Endodermal cell (in vitro differentiated cells): ENCODE results near the gene UTP11. TPM values are rescaled to one million over a fixed set of nuclear protein-coding genes. Genes with fewer than 3 reads are reported as not detected.

Source experiments
- DNase-seq: peaks from one replicate; pipeline ENCODE4 v3.0.0-alpha.2; 2017
- H3K27ac ChIP-seq: 2 replicates; pipeline ENCODE4 v1.5.1; 2013; ENCODE audit warnings: mild to moderate bottlenecking, low read depth, low read length, moderate library complexity
- H3K27me3 ChIP-seq: 2 replicates; pipeline ENCODE4 v1.6.1; 2013; ENCODE audit warnings: mild to moderate bottlenecking, low read length, moderate library complexity; ENCODE audit not compliant: insufficient read depth, control insufficient read depth, poor library complexity, severe bottlenecking
- H3K36me3 ChIP-seq: 2 replicates; pipeline ENCODE4 v1.7.0; 2013; ENCODE audit warnings: mild to moderate bottlenecking, low read length, moderate library complexity; ENCODE audit not compliant: control insufficient read depth, insufficient read depth
- H3K4me1 ChIP-seq: one replicate; pipeline ENCODE4 v1.7.0; 2013; ENCODE audit warnings: low read length; ENCODE audit not compliant: control insufficient read depth, insufficient read depth
- H3K4me3 ChIP-seq: 2 replicates; pipeline ENCODE4 v1.5.1; 2013; ENCODE audit warnings: mild to moderate bottlenecking, low read length, moderate library complexity
- H3K9ac ChIP-seq: 2 replicates; pipeline ENCODE4 v1.6.1; 2013; ENCODE audit warnings: mild to moderate bottlenecking, low read length, moderate library complexity; ENCODE audit not compliant: poor library complexity, severe bottlenecking; ENCODE audit errors: extremely low read depth
- H3K9me3 ChIP-seq: 2 replicates; pipeline ENCODE4 v1.6.1; 2013; ENCODE audit warnings: mild to moderate bottlenecking, low read length, moderate library complexity; ENCODE audit not compliant: control insufficient read depth
- H3K27ac Mint-ChIP-seq: 2 replicates; pipeline ENCODE4 v1.8.0; 2020; ENCODE audit warnings: mixed read lengths
- H3K27me3 Mint-ChIP-seq: 2 replicates; pipeline ENCODE4 v1.8.0; 2021; ENCODE audit warnings: mild to moderate bottlenecking, mixed read lengths; ENCODE audit not compliant: insufficient read depth
- H3K36me3 Mint-ChIP-seq: 2 replicates; pipeline ENCODE4 v1.8.0; 2020; ENCODE audit warnings: low read depth, mixed read lengths
- H3K4me1 Mint-ChIP-seq: 2 replicates; pipeline ENCODE4 v1.8.0; 2020; ENCODE audit warnings: mixed read lengths
- H3K4me3 Mint-ChIP-seq: 2 replicates; pipeline ENCODE4 v1.8.0; 2020; ENCODE audit warnings: mild to moderate bottlenecking, moderate library complexity, mixed read lengths
- H3K9me3 Mint-ChIP-seq: 2 replicates; pipeline ENCODE4 v1.8.0; 2020; ENCODE audit warnings: mild to moderate bottlenecking, mixed read lengths
- WGBS, 2 experiments: methylation state at CpG; one replicate each; pipeline versions ENCODE4 v1.1.5 to v1.1.7; 2013; ENCODE audit warnings: missing lambda C conversion rate in 2 of 2, mixed read lengths in 1 of 2; ENCODE audit not compliant: insufficient coverage in 1 of 2, insufficient read length in 1 of 2; 5-methylcytosine and 5-hydroxymethylcytosine counted together
- total RNA-seq, 2 donors: library from RNA; stranded (reverse); fragmentation: NEBNext Ultra II Directional in 1 of 2; extraction: Animal tissue kit (Norgen Biotek cat#: 25700) in 1 of 2; gene quantifications; 2 replicates in 1 of 2; 3 replicates in 1 of 2; pipeline ENCODE4 v1.2.1, GENCODE V29; 2021
- TF ChIP-seq, protein P1 (sequence below): fragments of 200-600 bp; sonication (generic); conservative IDR thresholded peaks from 2 replicates; pipeline ENCODE4 v1.5.0; 2021; ENCODE audit warnings: antibody characterized with exemption, mild to moderate bottlenecking

Gene UTP11
- total RNA-seq, 2 donors from 2014 or later, result 40.9 to 46.3 TPM

DNA sequence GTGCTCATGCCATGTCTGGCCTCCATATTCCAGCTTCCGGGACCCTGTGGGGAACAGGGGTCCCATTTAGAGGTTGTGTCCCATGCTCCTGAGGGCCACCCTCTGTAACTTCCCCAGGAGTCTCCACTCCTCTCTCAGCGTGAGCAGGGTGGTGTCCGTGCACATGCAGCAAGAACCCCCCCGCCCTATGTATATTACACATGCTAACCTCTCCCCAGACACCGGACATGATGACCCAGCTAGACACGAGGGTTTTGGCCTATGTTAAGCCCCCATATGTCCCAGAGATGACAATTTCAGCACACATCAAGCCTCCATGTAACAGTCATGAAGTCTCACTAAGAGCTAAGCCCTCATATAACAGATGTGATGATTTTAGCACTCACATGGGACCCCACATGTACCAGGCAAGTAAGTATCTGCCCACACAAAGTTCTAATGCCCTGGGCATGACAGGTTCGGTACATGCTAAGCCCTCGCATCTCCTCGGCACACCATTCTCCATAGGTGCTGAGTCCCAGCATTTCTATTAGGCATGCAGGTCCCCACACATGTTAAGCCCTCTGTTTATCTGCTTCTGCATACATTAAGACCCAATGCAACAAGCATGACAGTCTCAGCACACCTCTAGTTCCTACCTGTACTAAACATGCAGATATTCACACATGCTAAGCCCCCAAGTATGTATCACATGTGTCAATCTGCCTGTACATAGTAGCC lies 14.3 kb upstream of the UTP11 start:
- Mint-ChIP-seq H3K27me3 (no peaks in the 10 kb centered on the region), H3K27ac (no peak overlapping the region), H3K9me3 (no peaks in the 10 kb centered on the region), H3K4me1 (peaks cover 30% of the 10 kb centered on the region), H3K4me3 (no peak overlapping the region), H3K36me3 (peaks cover 16% of the 10 kb centered on the region)
- Histone ChIP-seq H3K4me3 (no peak overlapping the region), H3K9me3 (no peaks in the 10 kb centered on the region), H3K27me3 (no peaks in the 10 kb centered on the region), H3K36me3 (peaks cover 38% of the 10 kb centered on the region), H3K9ac (no peak overlapping the region), H3K27ac (no peak overlapping the region), H3K4me1 (peaks cover 28% of the 10 kb centered on the region)
- 91 to 93% methylated on average over 6 to 9 of the region's 9 CpGs for WGBS, 2 experiments
- TF ChIP-seq, protein P1, sequence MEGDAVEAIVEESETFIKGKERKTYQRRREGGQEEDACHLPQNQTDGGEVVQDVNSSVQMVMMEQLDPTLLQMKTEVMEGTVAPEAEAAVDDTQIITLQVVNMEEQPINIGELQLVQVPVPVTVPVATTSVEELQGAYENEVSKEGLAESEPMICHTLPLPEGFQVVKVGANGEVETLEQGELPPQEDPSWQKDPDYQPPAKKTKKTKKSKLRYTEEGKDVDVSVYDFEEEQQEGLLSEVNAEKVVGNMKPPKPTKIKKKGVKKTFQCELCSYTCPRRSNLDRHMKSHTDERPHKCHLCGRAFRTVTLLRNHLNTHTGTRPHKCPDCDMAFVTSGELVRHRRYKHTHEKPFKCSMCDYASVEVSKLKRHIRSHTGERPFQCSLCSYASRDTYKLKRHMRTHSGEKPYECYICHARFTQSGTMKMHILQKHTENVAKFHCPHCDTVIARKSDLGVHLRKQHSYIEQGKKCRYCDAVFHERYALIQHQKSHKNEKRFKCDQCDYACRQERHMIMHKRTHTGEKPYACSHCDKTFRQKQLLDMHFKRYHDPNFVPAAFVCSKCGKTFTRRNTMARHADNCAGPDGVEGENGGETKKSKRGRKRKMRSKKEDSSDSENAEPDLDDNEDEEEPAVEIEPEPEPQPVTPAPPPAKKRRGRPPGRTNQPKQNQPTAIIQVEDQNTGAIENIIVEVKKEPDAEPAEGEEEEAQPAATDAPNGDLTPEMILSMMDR, result no peak
- DNase-seq, result no peak

DNA sequence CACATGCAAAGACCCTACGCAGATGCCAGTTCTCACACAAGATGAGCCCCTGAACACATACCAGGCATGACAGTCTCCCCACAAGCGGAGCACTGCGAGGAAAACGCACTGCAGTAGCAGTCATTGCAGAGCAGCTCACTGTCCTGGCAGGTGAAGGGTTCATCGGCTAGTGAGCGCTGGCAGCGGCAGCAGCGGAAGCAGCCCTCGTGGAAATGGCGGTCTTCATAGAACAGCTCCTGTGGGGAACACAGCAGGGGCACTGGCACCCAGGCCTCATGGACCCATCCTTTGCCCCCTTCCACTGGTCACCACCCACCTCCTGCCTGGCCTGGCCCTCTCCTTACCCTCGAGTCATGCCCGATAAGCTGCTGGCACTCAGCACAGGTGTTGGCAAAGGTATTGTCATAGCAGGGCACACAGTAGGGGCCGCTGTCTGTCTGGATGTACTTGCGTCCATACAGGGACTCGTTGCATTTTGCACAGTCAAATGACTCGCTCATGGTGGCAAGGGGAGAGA lies 13.6 kb upstream of the UTP11 start:
- Mint-ChIP-seq H3K27ac (peak overlapping the region; percentile 98), H3K4me3 (peak overlapping the region; percentile 10), H3K4me1 (peaks cover 37% of the 10 kb centered on the region), H3K27me3 (no peaks in the 10 kb centered on the region), H3K36me3 (peaks cover 16% of the 10 kb centered on the region), H3K9me3 (no peaks in the 10 kb centered on the region)
- DNase-seq, result no peak
- H3K4me3 ChIP-seq, result no peak overlapping the region
- TF ChIP-seq, protein P1, result no peak
- WGBS, 2 experiments, result 91 to 95% methylated on average over 15 to 16 of the region's 16 CpGs
- H3K36me3 ChIP-seq, result peaks cover 38% of the 10 kb centered on the region
- no peak overlapping the region for H3K27ac ChIP-seq
- peaks cover 28% of the 10 kb centered on the region for H3K4me1 ChIP-seq
- H3K9ac ChIP-seq, result peak overlapping the region; percentile 84
- no peaks in the 10 kb centered on the region for H3K27me3 ChIP-seq
- no peaks in the 10 kb centered on the region for H3K9me3 ChIP-seq

DNA sequence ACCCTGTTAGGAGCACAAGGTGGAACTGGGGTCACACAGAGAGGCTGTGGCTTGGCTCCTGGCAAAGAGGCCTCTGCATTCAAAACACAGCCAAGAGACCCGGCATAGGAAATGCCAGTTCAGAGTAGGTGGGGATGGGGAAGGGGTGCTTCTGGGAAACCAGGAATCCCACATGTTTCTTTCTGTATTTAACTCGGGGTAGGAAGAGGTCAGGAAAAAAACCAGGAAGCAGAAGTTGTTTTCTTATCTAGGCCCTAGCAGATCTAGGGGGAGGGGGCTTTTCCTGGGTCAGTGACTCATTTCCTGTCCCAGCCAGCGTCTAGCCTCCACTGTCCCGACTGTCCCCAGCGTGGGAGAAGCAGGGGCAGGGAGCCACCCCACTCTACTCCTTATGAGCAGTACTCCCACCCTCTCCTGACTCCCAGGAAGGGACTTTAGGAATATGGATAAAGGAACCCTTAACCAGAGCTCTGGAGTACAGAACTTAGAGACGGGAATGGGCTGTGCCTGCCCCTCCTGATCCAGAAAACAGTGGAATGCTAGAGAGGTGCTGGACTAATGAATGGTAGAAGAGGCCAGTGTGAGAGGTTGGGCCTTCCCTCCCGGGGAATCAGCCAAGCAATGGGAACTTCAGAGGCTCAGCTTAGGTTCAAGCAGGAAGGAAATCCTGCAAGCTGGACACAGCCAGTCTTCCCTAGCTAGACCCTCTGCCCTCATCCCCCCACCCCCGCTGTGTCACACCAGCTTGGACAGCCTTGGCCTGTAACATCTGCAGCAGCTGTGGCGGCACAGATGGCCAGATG lies 12.9 kb upstream of the UTP11 start:
- peak; percentile 77 for DNase-seq
- WGBS, 2 experiments, result 48 to 53% methylated on average over 5 to 9 of the region's 9 CpGs
- Histone ChIP-seq H3K4me3 (no peak overlapping the region), H3K4me1 (peaks cover 30% of the 10 kb centered on the region), H3K36me3 (peaks cover 33% of the 10 kb centered on the region), H3K9ac (peak overlapping the region; percentile 84), H3K27me3 (no peaks in the 10 kb centered on the region), H3K27ac (peak overlapping the region; percentile 91), H3K9me3 (no peaks in the 10 kb centered on the region)
- Mint-ChIP-seq H3K36me3 (peaks cover 16% of the 10 kb centered on the region), H3K27me3 (no peaks in the 10 kb centered on the region), H3K9me3 (no peaks in the 10 kb centered on the region), H3K4me3 (peak overlapping the region; percentile 37), H3K4me1 (peaks cover 43% of the 10 kb centered on the region), H3K27ac (peak overlapping the region; percentile 98)
- TF ChIP-seq, protein P1, result no peak
